ENCODE results near the gene SPNS3. TPM values are rescaled to one million over a fixed set of nuclear protein-coding genes. Genes with fewer than 3 reads are reported as not detected.

SPNS3 gene
- total and polyA plus RNA-seq, 8 donors: 0.55 to 1.1 (median 1.0) TPM; not detected in 1

DNA sequence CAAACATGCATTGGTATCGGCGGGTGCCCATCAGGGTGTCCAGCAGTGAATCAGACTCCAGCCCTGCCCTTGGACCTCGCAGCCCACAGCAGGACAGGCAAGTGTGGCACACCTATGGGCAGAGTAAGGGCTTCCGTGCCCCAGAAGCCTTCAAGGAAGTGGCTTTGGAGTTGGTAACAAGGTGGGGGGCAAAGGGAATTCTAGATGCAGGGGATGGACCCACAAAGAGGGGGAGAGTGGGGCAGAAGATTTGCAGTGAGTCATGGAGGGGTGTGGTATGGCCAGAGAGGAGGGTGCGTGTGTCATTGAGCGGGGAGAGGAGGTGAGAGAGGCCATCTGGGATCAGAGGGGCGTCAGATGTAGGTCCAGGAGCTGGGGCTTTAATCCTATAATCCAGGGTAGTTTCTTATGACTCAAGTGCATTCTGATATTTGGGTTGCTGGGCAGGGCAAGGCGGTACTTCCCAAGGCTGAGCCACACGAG is 56.4 kb downstream of the SPNS3 start:
- DNase-seq: no peak
- intact Hi-C loops (cut with DNase I): no loop called here
- Histone ChIP-seq H3K27ac (no peak overlapping the region), H3K27me3 (no peaks in the 10 kb centered on the region), H3K36me3 (no peaks in the 10 kb centered on the region), H3K9me3 (no peaks in the 10 kb centered on the region), H3K4me1 (peaks cover 5 to 26% of the 10 kb centered on the region in 2 donors), H3K4me3 (no peak overlapping the region)
- TF ChIP-seq, protein P1, sequence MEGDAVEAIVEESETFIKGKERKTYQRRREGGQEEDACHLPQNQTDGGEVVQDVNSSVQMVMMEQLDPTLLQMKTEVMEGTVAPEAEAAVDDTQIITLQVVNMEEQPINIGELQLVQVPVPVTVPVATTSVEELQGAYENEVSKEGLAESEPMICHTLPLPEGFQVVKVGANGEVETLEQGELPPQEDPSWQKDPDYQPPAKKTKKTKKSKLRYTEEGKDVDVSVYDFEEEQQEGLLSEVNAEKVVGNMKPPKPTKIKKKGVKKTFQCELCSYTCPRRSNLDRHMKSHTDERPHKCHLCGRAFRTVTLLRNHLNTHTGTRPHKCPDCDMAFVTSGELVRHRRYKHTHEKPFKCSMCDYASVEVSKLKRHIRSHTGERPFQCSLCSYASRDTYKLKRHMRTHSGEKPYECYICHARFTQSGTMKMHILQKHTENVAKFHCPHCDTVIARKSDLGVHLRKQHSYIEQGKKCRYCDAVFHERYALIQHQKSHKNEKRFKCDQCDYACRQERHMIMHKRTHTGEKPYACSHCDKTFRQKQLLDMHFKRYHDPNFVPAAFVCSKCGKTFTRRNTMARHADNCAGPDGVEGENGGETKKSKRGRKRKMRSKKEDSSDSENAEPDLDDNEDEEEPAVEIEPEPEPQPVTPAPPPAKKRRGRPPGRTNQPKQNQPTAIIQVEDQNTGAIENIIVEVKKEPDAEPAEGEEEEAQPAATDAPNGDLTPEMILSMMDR (IDR thresholded peaks at IDR 0.05): no peak
- peak; percentile 25 for ATAC-seq

DNA sequence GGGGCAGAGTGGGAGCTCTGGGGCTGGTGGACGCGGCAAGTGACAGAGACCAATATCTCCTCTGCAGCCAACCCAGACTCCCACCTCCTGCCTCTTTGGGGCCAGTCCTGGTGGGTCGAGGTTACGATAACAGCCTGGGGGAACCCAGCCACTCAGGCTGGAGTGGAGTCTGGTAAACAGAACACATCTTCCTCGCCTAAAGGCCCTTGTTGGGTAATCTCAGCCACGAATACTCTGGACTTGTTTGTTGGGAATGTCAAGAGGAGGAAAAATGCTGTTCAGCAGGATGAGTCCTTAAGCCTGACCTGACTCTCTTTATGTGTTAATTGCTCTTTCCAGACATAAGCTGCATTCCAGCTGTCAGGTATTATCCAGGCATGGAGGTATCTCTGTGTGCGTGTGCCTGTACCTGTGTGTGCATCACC is 56.9 kb downstream of the SPNS3 start:
- intact Hi-C loops (cut with DNase I): no loop called here
- no peaks in the 10 kb centered on the region for H3K9me3 ChIP-seq
- peak in 1 of 4 donors; percentile 45 for DNase-seq
- TF ChIP-seq, protein P1 (IDR thresholded peaks at IDR 0.05): no peak
- no peak overlapping the region for H3K27ac ChIP-seq
- no peaks in the 10 kb centered on the region for H3K36me3 ChIP-seq
- no peak overlapping the region for H3K4me3 ChIP-seq
- ATAC-seq: peak; percentile 36
- H3K4me1 ChIP-seq: peaks cover 5 to 24% of the 10 kb centered on the region in 2 donors
- no peaks in the 10 kb centered on the region for H3K27me3 ChIP-seq

DNA sequence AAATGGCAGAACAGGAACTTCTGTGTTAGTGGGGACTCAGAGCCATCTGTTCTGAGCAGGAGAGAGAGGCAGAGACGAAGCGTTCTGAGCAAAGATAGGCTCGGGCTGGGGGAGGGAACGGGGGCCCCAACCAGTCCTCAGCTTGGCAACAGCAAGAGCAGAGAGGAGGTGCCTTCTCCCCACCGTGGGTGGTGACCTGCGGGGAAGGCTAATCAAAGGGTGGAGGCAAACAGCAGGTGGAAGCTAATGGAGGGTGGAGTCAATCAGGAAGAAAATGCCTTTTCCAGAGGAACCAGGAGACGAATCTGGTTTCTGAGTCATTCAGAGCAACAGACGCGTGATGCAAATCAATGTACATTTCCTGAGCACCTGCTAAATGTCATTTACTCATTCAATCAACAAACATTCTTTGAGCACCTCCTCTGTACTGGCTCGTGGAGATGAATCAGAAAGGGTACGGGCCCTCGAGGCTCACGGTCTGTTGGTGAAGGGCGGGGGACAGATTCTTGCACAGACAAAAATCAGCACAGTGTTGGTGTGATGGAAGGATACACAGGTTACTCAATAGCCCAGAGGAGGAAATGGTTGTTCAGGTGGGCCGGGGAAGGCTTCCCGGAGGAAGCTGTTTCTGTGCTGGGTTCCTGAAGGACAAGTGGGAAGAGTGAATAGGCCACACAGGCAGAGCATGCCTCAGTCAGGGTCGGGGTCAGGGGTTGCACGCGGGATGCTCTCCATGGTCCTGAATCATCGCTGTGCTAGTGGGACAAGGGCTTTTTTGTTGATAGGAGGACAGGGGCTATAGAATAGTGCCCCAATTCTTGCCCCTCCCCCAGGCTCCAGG is 59.2 kb downstream of the SPNS3 start:
- no peaks in the 10 kb centered on the region for H3K36me3 ChIP-seq
- DNase-seq (peak in 1 of 4 donors; percentile 68), ATAC-seq (peak; percentile 23)
- H3K27ac ChIP-seq: no peak overlapping the region
- peaks cover 5 to 18% of the 10 kb centered on the region in 2 donors for H3K4me1 ChIP-seq
- peaks cover 0 to 3% of the 10 kb centered on the region in 2 donors for H3K27me3 ChIP-seq
- TF ChIP-seq, protein P1 (IDR thresholded peaks at IDR 0.05): no peak
- H3K9me3 ChIP-seq: no peaks in the 10 kb centered on the region
- H3K4me3 ChIP-seq: no peak overlapping the region
- intact Hi-C loops (cut with DNase I): no loop called here

DNA sequence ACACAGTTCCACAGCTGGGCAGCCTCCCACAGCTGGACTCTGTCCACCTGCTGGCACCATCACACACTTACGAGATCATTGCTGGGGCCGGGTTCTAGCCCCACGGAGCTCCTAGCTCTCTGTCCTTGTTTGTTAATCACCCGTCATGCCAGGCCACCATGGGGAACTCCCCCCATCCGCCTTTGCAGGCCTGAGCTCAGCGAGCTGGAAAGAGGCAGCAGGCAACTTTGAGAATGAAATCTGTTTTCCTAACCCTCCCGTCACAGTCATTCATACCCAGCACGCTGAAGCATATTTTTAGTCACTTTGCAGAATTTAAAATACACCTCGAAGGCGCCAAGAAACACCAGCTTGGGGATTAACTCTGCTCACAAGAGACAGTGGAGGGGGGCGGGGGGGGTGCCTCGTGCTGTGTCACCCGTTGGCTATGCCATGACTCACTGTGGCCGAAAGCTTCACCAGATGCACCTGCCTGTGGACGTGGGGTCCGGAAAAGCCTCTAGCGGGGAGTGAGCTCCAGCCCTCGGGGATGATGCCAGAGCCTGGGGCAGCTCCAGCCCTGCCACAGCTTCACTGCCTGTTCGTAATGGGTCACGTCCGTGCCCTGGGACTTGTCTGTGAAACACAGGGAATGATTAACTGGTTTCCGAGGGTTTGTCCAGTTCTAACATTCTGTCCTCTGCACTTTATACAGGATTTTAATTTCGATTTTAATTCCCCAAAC is 63.5 kb downstream of the SPNS3 start:
- intact Hi-C loops (cut with DNase I): no loop called here
- DNase-seq: no peak
- TF ChIP-seq, protein P1 (IDR thresholded peaks at IDR 0.05): no peak
- Histone ChIP-seq H3K4me3 (no peak overlapping the region), H3K27ac (no peak overlapping the region), H3K36me3 (no peaks in the 10 kb centered on the region), H3K27me3 (peaks cover 0 to 37% of the 10 kb centered on the region in 2 donors), H3K4me1 (peaks cover 3 to 52% of the 10 kb centered on the region in 2 donors), H3K9me3 (no peaks in the 10 kb centered on the region)
- ATAC-seq: no peak

Data from left lung (tissue), 10 donors.